GF-D8 (cell line): Measurements from ENCODE around the gene CELF1.

Experiments used
- DNase-seq: peaks from one replicate; lab custom pipeline; 2025; lab: John Stamatoyannopoulos, UW

CELF1 gene

DNA sequence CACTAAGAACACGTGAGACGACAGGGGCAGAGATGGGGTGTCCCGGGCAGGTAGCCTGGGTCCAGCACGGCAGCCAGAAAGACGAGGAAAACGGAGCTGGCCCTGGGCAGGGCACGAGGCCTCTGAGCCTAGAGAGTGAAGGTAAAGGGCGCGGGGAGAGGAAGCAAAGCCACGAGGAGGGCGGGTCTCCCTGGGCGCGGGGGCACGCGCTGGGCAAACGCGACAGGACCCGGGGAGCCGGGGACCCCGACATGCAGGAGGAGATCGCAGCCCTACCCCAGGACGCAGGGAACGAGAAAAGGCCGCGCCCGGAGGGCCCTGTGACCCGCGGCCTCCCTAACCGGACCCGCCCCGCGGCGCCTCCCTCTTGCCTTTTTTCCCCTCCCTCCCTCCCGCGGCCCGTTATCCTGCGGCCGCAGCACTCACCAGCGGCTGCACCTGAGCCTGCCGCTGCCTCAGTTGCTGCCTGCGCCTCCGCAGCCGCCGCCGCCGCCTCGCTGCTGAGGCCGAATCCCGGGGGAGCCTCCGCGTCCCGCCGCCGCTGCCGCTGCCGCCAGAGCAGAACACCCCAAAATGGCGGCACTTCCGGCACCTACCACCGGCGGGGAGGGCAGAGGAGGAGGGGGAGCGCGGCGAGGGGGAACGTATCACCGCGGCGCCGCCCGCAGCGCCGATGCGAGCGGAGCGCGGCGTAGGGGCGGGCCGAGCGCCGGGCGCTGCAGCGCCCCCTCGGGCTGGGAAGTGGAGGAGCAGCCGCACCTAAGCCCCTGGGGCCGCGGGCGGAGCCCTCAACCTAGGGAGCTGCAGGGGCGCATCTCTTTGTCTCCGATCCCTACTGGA is at the start of gene CELF1:
CELF1 (minus strand) TSS at position 567 of the 840 bp plus-strand sequence. CDS start 53,609 bp downstream, outside the sequence.
- DNase-seq, result peak; percentile 48

DNA sequence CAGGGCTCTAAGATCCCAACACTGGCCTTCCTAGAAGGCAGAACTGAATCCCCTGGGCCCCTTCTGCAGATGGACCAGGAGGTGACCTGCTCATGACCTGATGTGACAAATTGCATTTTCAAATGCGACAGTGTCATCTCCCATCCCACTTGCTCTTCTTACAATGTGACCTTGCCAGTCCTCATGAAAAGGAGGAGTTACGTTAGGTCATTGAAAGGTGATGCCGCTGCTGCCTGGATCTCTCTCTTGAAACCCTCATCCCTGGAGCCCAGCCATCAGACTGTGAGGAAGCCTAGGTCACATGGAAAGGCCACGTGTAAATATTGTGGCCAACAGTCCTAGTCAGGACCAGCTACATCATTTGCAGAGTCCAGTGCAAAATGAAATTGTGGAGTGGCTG is 47.0 kb upstream of the CELF1 start:
- no peak for DNase-seq

DNA sequence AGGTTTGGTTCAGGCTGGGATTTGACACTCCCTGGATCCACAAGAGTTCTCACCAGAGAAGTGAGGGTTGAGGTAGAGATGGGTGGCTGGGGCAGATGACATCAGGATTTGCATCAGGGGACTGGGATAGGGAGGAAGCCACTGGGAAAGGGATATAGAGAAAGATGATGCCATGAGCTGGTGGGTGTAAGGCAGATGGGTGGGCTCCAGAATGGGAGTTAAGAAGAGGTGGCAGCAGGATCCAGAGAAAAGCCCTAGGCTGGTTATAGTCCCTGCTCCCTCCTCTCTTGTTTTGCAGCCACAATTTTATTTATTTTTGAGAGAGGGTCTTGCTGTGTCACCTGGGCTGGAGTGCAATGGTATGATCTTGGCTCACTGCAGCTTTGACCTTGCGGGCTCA is 43.0 kb upstream of the CELF1 start:
- no peak for DNase-seq

DNA sequence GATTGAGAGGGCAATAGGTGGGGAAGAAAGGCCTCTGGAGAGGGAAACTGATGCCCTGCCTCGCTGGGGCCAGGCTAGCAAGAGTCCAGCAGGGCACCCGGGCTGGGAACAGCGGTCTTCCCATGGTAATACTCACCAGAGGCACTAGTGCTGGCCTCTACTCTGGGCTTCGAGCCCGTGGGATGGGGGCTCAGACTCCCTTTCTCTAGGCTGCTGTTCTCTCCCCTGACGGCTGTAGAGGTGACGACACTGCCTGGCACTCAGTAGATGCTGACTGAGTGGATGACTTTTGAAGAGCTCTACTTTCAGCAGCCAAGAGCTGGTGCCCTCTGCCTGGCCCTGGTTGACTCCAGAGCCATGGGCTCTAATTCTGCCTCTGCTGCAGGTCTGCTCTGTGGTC is 42.1 kb upstream of the CELF1 start:
- no peak for DNase-seq

DNA sequence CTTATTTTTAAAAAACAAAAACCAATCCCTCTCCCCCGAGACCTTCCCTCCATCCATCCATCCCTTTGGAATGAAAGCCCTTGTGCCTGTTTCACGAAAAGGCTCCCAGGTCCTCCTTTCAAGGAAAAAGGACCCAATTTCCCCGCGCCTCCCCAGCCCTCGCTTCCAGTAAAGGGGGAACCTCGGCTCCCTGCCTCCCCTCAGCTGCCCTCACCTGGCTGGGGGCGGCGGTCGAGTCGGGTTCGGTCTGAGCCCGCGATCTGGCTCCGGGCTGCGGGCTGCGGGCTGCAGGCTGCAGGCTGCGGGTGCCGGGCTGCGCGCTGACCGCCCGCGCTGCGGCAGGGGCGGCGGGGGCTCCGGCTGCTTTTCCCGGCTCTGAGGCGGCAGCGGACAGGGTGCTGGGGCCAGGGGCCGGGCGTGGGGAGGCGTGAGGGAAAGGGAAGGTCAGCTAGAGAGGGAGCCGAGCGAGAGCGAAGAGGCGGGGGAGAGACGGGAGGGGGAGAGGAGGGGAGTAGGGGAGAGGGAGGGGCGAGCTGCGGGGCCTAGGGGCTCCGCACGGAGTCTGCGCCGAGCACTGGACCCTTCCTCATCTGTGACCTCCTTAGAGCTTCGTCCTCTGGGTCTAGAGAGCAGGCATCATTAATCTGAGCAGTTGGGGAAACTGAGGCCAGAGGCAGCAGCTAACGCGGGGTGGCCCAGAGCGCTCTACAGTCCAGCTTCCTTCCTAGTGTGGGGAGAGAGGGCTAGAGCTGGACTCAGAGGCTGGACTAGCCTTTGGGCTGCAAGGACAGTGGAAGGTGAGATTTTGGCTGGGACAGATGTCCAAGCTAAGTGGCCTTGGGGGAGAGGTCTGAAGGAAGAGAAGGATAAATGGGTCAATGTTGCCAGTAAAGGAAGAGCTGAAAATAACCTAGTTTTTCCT is 41.3 kb upstream of the CELF1 start, which contains the start of gene C1QTNF4:
C1QTNF4 (minus strand) TSS at position 478 of the 922 bp plus-strand sequence. CDS start 3,601 bp downstream, outside the sequence.
- DNase-seq, result no peak

DNA sequence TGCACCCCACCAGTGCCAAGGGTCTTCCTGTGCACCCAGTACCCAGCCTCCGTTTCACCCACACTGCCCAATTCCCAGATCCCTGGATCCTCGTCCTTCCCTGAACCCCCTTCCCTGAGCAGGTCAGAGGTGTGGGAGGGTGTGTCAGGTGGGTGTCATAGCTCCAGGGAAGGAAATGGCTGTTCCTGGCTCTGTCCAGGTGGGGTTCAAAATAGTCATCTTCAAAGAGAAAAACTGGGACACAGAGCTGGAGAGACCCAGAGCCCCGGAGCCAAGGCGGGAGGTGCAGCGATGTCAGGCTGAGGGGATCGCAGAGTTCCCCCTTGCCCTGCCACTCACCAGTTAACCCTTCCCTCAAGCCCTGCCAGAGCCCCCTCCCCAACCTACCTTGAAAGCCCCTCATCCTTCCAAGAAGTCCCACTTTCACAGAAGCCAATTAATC is 40.6 kb upstream of the CELF1 start:
- DNase-seq, result no peak

DNA sequence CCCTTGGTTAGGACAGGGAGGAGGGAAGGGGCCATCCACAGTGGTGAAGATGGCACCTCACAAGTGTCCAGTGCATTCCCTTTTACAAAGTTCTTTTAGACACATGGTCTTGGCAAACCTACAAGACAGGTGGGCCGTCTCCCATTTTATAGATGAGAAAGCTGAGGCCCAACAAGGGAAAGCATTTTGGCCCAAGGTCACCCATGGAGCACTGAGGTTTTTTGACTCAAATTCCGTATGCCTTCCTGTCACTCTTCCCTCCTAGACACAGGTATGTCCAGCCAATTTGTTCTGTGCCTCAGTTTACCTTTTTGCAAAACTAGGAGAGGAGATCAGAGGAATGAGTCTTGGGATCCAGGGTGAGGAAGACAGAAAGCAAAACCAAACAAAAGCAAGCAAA is 40.0 kb upstream of the CELF1 start:
- DNase-seq, result no peak

DNA sequence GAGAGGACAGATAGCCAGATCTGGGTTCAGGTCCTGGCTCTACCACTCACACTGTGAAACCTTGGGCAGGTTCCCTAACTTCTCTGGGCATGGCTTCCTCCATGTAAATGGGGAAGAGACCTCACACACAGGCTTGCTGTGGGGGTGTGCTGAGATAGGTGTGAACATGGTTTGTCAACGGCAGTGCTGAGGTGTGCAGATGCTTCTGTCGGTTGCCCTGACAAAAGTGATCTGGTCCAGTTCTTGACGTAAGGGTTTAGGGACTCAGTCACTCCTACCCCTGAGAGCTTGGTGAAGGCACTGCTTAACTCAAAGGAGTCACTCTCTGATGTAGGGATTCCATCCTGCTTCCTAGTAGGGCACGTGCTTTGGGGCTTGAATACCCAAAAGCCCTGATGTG is 39.3 kb upstream of the CELF1 start:
- no peak for DNase-seq

DNA sequence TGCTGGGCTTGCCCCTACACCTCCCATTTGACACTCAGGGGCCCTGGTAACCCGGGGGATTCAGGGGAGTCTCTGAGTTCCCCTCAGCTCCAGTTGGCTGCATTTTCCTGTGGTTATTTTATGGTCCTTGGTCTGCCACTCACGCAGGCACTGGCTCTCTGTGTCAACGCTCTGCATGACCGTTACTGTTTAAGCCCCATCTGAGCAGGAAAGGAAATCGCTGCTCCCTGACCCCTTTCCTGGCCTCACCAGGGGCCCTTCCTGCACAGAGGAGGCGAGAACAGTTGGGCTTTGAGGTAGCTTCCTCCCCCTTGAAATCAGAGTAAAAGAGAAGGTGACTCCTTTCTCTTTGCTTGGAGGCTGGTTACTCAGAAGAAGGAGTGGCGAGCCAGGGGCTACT is 38.8 kb upstream of the CELF1 start:
- DNase-seq, result peak; percentile 58

DNA sequence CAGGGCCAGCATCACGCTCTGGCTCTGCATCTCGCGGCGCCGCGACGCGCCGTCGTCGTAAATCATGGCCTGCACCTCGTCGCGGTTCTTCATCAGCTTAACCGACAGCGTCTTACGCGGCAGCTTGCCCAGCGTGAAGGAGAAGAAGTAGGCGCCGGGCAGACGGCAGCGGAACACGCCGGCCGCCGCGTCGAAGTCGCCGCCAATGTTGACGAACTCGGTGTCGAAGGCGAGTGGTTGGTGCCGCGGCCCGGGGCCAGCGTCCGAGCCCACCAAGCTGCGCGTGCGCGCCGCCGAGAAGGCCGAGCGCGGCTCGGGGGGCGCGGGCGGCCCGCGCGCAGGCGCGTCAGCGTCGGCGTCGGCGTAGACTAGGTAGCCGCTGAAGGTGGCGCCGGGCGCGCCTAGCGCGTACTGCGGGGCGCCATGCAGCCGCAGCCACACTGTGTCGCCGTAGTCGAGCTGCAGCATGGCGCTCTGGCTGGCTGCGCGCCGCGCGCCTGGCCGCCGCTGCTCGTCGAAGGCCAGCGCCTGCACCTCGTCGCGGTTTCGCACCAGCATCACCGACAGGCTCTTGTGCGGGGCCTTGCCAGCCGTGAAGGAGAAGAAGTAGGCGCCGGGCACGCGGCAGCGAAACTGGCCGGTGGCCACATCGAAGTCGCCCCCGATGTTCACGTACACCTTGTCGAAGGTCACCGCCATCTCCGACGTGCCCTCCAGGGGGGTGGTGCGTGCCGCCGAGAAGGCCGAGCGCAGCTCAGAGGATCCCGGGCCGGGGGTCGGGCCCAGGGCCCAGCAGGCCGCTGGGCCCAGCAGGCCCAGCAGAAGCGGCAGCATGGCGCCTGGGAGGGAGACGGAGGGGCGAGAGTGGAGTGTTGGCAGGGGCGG is 37.3 kb upstream of the CELF1 start:
- no peak for DNase-seq

DNA sequence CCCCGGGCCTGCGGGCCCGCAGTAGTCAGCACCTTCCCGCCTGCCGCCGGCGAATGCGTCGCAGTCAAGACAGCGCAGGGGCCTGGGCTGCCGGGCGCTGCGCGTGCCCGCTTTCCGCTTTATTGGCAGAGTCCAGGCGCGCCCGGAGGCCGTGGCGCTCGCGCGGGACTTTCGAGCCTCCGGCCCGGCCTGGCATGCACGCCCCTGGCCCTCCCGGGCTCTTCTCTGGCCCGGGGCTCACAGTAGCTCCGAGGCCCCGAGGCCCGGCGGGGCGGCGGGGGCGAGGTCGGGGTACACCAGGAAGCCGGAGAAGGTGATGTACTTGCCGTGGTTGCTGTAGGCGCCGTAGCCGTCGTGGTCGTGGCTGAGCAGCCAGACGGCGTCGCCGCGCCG is 36.6 kb upstream of the CELF1 start:
- DNase-seq, result no peak

DNA sequence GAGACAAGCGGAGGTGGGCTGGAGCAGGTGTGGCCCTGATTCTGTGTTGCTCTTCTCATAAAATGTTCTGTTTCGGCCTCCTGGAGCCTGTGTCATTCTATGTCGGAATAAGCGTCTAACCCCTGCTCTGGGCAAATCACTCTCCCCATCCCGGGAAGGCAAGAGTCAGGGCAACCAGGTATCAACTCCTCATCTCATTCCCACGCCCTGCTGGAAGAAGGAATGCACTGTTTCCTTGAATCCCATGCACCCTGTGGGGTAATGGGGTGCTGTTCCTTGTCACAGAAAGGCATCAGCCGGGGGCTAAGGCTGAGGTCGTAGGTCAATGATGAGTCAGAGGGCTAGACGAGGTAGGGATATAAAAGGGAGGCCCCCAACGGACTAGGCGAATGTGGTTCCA is 36.2 kb upstream of the CELF1 start:
- DNase-seq, result no peak

DNA sequence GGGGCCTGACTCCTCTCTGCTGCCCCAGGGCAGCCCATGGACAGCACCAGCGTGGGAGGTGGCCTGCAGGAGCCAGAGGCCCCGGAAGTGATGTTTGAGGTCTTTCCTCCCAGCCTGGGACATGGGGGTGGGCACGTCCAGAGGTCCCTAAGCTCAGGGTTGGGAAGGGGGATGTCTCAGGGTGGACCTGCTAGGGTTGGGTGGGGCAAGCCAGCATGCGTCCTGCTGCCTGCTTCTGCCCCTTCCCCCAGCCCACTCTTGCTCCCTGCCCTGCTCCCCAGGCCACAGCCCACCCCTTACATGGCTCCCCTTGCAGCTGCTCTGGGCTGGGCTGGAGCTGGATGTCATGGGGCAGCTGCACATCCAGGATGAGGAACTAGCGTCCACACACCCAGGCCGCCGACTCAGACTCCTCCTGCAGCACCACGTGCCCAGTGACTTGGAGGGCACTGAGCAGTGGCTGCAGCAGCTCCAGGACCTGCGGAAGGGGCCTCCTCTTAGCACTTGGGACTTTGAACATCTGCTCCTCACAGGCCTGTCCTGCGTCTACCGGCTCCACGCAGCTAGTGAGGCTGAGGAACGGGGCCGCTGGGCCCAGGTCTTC is 34.9 kb upstream of the CELF1 start:
- DNase-seq, result peak; percentile 14

DNA sequence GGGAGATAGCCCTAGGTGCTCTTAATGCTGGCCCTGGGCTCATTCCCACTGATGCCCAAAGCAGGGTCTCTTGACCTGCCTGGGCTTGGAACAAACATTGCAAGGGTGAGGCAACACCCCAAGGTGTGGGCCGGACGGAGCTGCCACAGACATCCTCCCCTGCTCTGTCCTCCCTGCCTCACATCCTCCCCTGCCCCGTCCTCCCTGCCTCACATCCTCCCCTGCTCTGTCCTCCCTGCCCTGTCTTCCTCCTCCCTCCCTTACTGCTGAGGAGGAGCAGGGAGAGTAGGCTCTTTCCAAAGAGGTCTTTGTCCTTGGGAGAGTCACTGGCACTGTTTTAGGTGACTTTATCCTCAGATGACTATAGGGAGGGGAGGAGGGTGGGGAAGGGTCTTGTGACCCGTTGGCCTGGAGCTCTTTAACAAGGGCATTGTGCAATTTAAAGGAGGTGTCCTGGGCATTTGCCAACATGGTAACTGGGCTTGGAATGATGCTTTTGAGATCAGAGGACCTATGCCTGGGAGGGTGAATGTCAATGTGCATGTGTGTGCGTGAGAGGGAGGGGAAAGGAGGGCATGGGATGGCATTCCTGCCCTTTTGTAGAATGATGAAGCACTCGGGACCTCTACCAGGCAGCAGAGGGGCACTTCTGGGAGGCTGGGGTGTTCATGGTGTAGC is 34.2 kb upstream of the CELF1 start:
- no peak for DNase-seq

DNA sequence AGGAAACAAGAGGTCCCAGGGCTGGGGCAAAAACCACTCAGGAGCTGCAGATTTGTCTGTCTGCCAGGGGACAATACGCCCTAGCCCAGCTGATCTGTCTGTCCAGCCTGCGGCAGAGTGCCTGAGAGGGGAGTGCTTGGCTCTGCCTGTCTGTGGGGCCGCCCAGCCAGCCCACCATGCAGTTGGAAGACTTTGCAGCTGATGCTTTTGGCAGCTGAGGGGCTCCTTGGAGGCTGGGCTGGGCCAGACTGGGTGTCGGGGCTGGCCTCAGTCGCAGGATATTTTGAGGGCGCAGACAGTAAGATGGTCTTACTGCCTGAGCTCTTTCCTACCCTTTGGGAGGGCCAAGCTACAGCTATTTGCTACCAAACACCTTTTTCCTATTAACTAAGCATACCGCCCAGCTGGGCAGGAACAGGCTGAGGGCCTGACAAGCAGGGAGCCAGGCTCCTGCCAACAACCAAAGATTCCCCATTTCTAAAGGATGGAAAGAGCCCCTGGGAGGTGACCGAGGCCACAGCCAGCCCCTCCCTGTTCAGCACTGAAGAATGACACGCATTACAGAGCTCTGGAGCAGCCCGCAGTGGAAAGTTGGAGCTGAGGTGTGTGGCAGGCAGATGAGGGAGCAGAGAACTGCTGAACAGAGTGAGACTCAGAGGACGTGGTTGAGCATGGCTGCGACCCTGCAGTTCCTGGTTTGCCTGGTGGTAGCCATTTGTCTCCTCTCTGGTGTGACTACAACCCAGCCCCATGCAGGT is 33.3 kb upstream of the CELF1 start, which contains the start of gene FAM180B:
FAM180B (plus strand) TSS at position 581 of the 758 bp plus-strand sequence; CDS start at position 672, 91 bp downstream.
- DNase-seq, result no peak

DNA sequence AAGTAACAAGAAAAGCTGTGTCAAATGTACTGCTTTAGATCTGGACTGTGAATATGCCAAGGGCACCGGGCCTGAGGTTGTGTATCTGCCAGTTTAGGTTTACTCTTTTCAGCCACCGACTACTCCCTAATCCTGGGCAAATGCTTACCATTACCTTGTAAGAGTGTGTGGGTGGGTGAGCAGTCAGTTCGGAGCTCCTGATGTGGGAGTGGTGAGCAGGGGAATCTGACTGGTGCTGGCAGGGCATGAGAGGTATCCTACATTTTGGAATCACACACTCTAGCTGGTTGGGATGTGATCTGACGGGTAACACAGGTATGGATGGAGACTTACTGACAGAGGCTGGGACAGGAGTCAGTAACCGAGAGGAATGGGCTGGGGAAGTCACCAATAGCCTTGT is 30.9 kb upstream of the CELF1 start:
- no peak for DNase-seq

DNA sequence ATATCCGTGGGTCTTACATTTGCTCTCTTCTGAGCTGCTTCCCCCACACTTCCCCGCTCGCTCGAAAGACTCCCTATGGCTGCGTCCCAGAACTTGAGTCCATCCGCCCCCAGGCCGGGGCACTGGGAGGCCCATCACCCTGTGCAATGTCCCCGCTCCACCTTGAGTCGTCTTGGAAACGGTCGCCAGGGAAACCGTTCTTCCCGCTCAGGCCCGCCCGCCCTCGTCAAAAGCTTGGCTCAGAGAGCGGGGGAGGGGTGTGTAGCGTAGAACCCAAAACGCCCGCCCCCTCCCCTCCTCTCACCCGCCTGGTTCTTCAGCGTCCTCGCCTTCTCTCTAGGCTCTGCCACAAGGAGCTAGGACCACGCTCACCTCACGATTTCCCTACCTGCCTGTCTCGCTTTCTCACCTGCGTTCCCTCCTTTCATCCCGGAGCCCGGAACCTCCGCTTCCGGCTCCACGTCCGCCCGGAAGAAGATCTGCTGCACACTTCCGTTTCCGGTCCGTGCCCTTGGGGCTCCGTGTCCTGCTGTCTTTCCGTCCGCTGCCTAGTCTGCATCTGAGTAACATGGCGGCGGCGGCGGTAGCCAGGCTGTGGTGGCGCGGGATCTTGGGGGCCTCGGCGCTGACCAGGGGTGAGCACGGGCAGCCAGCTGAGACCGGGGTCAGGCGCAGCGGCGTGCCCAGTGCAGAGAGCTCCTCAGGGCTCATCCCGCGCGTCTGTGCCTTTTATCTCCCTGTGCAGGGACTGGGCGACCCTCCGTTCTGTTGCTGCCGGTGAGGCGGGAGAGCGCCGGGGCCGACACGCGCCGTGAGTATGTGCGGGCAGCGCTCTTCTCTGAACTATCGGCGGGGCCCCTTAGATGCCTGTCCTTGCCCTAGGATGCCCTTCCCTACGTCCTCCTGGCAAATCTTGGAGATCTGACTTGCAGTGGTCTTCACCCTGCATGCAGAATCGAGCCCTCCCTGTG is 25.9 kb upstream of the CELF1 start, which contains the start of the genes KBTBD4 and NDUFS3:
KBTBD4 (minus strand) TSS at position 447 of the 971 bp plus-strand sequence; CDS start at position 428, 19 bp downstream.
NDUFS3 (plus strand) TSS at position 551 of the 971 bp plus-strand sequence; CDS start at position 569, 18 bp downstream.
- DNase-seq, result peak; percentile 3

DNA sequence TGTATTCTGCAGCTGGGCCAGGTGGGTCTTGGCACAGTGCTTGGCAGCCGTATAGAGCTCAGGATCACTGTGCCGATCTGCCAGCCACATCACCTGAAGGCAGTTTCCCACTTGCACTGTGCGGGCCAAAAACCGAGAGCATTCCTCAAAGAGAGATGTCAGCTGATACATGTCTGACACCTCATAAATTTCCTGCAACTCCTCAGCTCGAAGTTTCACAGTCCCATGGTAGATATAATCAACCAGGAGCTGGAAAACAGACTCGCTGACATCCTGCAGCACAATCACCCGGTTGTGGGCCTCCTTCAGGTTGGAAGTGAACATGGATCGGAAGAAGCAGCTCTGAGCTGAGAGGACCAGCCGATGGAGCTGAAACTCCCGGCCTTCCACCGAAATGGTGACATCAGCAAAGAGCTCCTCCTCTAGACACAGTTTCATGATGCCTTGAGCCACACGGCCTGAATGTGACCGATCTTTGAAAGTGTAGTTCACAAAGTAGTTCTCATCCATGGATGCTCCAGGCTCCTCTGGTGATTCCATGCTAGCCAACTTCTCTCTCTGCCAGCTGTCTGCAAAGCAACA is 24.6 kb upstream of the CELF1 start:
- DNase-seq, result no peak
